ENCODE results near the gene COA8.

Gene COA8

DNA sequence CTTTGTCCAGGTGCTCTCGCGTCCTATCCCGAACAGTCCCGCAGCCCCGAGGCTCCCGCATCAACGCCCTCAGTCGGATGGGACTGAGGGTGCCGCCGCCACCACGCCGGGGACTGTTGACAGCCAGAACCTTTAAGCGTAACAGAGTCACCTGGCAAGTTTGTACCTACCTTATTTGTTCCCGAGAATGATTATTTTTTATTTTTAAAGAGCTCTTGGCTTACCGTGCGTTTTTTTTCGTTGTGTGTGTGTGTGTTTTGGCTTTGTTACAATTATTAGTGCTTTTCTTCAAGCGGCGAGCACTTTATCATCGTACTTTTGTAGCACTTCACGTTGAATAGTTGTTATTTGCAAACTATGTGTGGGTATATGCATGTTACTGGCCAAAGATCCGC, 463 bp downstream of the COA8 start:
- H3K27ac ChIP-seq: peak overlapping the region; percentile 89 to 99
- no peak for DNase-seq (ENCODE audit: low spot score)
- TF ChIP-seq, protein P1, sequence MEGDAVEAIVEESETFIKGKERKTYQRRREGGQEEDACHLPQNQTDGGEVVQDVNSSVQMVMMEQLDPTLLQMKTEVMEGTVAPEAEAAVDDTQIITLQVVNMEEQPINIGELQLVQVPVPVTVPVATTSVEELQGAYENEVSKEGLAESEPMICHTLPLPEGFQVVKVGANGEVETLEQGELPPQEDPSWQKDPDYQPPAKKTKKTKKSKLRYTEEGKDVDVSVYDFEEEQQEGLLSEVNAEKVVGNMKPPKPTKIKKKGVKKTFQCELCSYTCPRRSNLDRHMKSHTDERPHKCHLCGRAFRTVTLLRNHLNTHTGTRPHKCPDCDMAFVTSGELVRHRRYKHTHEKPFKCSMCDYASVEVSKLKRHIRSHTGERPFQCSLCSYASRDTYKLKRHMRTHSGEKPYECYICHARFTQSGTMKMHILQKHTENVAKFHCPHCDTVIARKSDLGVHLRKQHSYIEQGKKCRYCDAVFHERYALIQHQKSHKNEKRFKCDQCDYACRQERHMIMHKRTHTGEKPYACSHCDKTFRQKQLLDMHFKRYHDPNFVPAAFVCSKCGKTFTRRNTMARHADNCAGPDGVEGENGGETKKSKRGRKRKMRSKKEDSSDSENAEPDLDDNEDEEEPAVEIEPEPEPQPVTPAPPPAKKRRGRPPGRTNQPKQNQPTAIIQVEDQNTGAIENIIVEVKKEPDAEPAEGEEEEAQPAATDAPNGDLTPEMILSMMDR (IDR thresholded peaks at IDR 0.05): no peak
- peak overlapping the region; percentile 100 for H3K4me3 ChIP-seq

DNA sequence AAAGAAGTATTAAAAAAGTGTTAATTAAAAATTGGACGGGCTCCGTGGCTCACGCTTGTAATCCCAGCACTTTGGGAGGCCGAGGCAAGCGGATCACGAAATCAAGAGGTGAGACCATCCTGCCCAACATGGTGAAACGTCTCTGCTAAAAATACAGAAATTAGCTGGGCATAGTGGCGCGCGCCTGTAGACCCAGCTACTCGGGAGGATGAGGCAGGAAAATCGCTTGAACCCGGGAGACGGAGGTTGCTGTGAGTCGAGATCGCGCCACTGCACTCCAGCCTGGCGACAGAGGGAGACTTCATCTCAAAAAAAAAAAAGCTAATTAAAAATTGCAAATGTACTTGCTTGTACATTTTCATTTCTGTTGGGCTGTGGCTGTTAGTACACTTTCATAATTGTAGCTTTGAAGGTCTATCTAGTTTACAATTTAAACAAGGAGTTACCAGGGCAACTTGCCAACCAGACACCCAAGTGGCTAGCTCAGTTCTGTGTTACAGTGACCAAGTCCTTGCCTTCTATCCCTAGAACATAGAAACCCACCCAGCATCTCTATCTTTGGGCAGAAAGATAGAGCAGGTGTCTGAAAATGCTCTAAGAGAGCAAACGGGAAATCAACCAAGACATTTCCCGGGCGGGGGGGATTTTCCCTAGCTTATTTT, 1.2 kb downstream of the COA8 start:
- H3K4me3 ChIP-seq: peak overlapping the region; percentile 100
- TF ChIP-seq, protein P1 (IDR thresholded peaks at IDR 0.05): no peak
- no peak overlapping the region for H3K27ac ChIP-seq
- no peak for DNase-seq (ENCODE audit: low spot score)

DNA sequence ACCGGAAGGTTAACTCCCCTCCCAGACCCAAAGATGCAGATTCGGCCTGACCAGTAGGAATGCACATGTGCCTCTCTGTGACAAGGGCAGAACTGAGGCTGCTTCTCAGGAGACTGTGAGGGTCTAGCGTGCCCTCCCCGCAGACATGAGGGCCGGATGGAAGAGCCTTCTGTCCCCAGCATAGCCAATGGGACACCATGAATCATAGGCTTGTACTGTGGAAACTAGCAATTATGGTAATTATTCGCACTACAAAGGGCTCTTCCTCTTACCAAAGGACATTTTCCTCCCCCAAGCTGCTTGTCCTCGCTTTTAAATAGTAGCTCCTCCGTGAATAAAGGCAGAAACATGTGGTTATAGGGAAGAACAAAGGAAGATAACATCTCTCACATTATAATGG, 6.2 kb downstream of the COA8 start:
- Histone ChIP-seq H3K4me3 (no peak overlapping the region), H3K27ac (no peak overlapping the region)
- no peak for DNase-seq (ENCODE audit: low spot score)
- TF ChIP-seq, protein P1 (IDR thresholded peaks at IDR 0.05): no peak

- DNase-seq (ENCODE audit: low spot score): no peak
- H3K4me3 ChIP-seq: no peak overlapping the region
- no peak overlapping the region for H3K27ac ChIP-seq
- TF ChIP-seq, protein P1 (IDR thresholded peaks at IDR 0.05): no peak
These were observed 6.6 kb downstream of the COA8 start for GRCh38 chr14:103569408-103569807.

- H3K4me3 ChIP-seq: no peak overlapping the region
- H3K27ac ChIP-seq: no peak overlapping the region
- no peak for DNase-seq (ENCODE audit: low spot score)
- TF ChIP-seq, protein P1 (IDR thresholded peaks at IDR 0.05): no peak
These were observed 11.3 kb downstream of the COA8 start for GRCh38 chr14:103574104-103574503.

DNA sequence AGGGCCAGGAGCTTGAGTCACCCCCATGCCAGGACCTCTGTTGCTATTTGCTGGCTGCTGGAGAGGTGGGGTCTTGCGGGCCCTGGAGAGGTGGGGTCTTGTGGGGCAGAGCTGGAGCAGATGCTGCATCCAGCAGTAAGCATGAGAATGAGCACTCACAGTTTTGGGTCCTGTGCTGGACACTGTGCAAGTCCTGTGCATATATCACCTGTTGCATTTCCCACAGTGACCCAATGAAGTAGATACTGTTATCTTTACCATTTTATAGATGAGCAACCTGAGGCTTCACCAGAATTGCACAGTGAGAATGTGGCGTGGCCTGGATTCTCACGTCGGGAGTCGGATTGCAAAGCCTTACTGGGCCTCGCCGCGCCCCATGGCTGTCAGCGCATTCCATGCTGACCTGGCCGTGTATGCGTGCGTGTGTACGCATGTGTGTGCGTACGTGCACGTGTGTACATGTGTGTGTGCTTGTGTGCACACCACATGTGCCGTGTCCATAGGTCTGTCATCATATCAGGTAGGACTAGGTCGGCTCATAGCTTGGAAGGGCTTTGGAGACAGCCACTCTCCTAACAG, 12.0 kb downstream of the COA8 start:
- DNase-seq (ENCODE audit: low spot score): no peak
- Histone ChIP-seq H3K27ac (no peak overlapping the region), H3K4me3 (no peak overlapping the region)
- TF ChIP-seq, protein P1 (IDR thresholded peaks at IDR 0.05): no peak

Data from coronary artery (tissue), 2 donors.